HG03159 (cell line): ENCODE results near the gene SIGLEC5.
A peak's percentile ranks its signal among the peaks of the same experiment; 100 is the strongest.
"Not testable (repeated sequence)": the region's sequence is repeated elsewhere in the genome, so short reads cannot be mapped to it uniquely, and the experiment has no call there.

Source experiments
- ATAC-seq: cut with Tn5 transposase; IDR thresholded peaks from one replicate; pipeline ENCODE4 v1.9.1; 2021; ENCODE audit warnings: mild to moderate bottlenecking, moderate library complexity; ENCODE audit not compliant: unreplicated experiment

The SIGLEC5 gene

GRCh38 chr19:51630315-51630714, at the start of gene SIGLEC5:
TSS of gene SIGLEC5 (minus strand) at chr19:51630401. CDS start at chr19:51630335, 66 bp downstream.
- not testable (repeated sequence) for ATAC-seq

GRCh38 chr19:51676566-51677083, 46.4 kb upstream of the SIGLEC5 start:
- no peak for ATAC-seq

GRCh38 chr19:51675911-51676565, 45.8 kb upstream of the SIGLEC5 start:
- not testable (repeated sequence) for ATAC-seq

- no peak for ATAC-seq
These were observed 38.0 kb upstream of the SIGLEC5 start for GRCh38 chr19:51668216-51668615.

- ATAC-seq = no peak
These were observed 34.8 kb upstream of the SIGLEC5 start for GRCh38 chr19:51664997-51665396.

GRCh38 chr19:51664131-51664530, 33.9 kb upstream of the SIGLEC5 start:
- no peak for ATAC-seq

GRCh38 chr19:51663650-51664049, 33.4 kb upstream of the SIGLEC5 start:
- ATAC-seq = no peak

GRCh38 chr19:51660975-51661600, 30.9 kb upstream of the SIGLEC5 start:
- no peak for ATAC-seq

GRCh38 chr19:51654783-51655182, 24.6 kb upstream of the SIGLEC5 start:
- no peak for ATAC-seq

- ATAC-seq = no peak
These were observed 23.0 kb upstream of the SIGLEC5 start for GRCh38 chr19:51653162-51653561.

GRCh38 chr19:51652266-51652665, 22.1 kb upstream of the SIGLEC5 start:
- ATAC-seq = no peak

- ATAC-seq = peak; percentile 52
These were observed 21.1 kb upstream of the SIGLEC5 start for GRCh38 chr19:51651216-51651846.

- no peak for ATAC-seq
These were observed 17.1 kb upstream of the SIGLEC5 start for GRCh38 chr19:51647318-51647717.

- not testable (repeated sequence) for ATAC-seq
These were observed 16.5 kb upstream of the SIGLEC5 start, which contains the start of gene SIGLEC14 for GRCh38 chr19:51646730-51647129. TSS of gene SIGLEC14 (minus strand) at chr19:51646825. CDS start at chr19:51646759, 66 bp downstream.

GRCh38 chr19:51644636-51645271, 14.6 kb upstream of the SIGLEC5 start:
- no peak for ATAC-seq

- ATAC-seq = no peak
These were observed 11.4 kb upstream of the SIGLEC5 start for GRCh38 chr19:51641648-51642047.

GRCh38 chr19:51640386-51640785, 10.2 kb upstream of the SIGLEC5 start:
- no peak for ATAC-seq

- no peak for ATAC-seq
These were observed 9.7 kb upstream of the SIGLEC5 start for GRCh38 chr19:51639916-51640315.

GRCh38 chr19:51637362-51637978, 7.3 kb upstream of the SIGLEC5 start:
- no peak for ATAC-seq

- no peak for ATAC-seq
These were observed 1.9 kb upstream of the SIGLEC5 start for GRCh38 chr19:51632126-51632525.
